Fibroblast of skin of left quadriceps (primary cell): Measurements from ENCODE around the gene ZNF367.
A peak's percentile ranks its signal among the peaks of the same experiment; 100 is the strongest.
"Not testable (repeated sequence)": the region's sequence is repeated elsewhere in the genome, so short reads cannot be mapped to it uniquely, and the experiment has no call there.

ENCODE experiments used
- DNase-seq, 2 experiments: peaks; one replicate each; pipeline ENCODE4 v3.0.0-alpha.2; 2013; ENCODE audit warnings: low read depth in 2 of 2

ZNF367 gene

GRCh38 chr9:96363175-96363967, 54.8 kb downstream of the ZNF367 start:
- no peak for DNase-seq

GRCh38 chr9:96362119-96362518, 56.1 kb downstream of the ZNF367 start:
- DNase-seq = not testable (repeated sequence)

- no peak for DNase-seq
These were observed 56.5 kb downstream of the ZNF367 start for GRCh38 chr9:96361668-96362067.

GRCh38 chr9:96360976-96361375, 57.2 kb downstream of the ZNF367 start:
- DNase-seq = no peak

- not testable (repeated sequence) for DNase-seq
These were observed 57.6 kb downstream of the ZNF367 start for GRCh38 chr9:96360523-96360922.

GRCh38 chr9:96350866-96351265, 67.3 kb downstream of the ZNF367 start:
- DNase-seq = no peak

GRCh38 chr9:96348261-96348660, 69.9 kb downstream of the ZNF367 start:
- no peak for DNase-seq

- DNase-seq = no peak
These were observed 72.6 kb downstream of the ZNF367 start for GRCh38 chr9:96345551-96345950.

- peak; percentile 65 to 70 for DNase-seq
These were observed 73.6 kb downstream of the ZNF367 start for GRCh38 chr9:96344458-96345180.

- no peak for DNase-seq
These were observed 74.4 kb downstream of the ZNF367 start for GRCh38 chr9:96343515-96344360.

- DNase-seq = no peak
These were observed 75.5 kb downstream of the ZNF367 start for GRCh38 chr9:96342571-96343245.

- no peak for DNase-seq
These were observed 77.5 kb downstream of the ZNF367 start for GRCh38 chr9:96340707-96341106.

- DNase-seq = no peak
These were observed 79.9 kb downstream of the ZNF367 start for GRCh38 chr9:96338299-96338698.
